Measurements from ENCODE around the gene FHL2.

The FHL2 gene

GRCh38 chr2:105324732-105325131, 74.1 kb downstream of the FHL2 start:
- no peak for DNase-seq (ENCODE audit: low spot score)
- in situ Hi-C loops (cut with MboI; ENCODE audit: low sequenced_read_pairs, unreplicated experiment), result no loop called here
- no peak for TF ChIP-seq CTCF (IDR thresholded peaks at IDR 0.05; ENCODE audit: borderline replicate concordance, control extremely low read depth, extremely low read depth, insufficient read depth, missing control alignments)

- DNase-seq (ENCODE audit: low spot score), result no peak
- in situ Hi-C loops (cut with MboI; ENCODE audit: low sequenced_read_pairs, unreplicated experiment), result no loop called here
- no peak for TF ChIP-seq CTCF (IDR thresholded peaks at IDR 0.05; ENCODE audit: borderline replicate concordance, control extremely low read depth, extremely low read depth, insufficient read depth, missing control alignments)
These were observed 74.8 kb downstream of the FHL2 start for GRCh38 chr2:105324101-105324500.

- DNase-seq (ENCODE audit: low spot score), result no peak
- in situ Hi-C loops (cut with MboI; ENCODE audit: low sequenced_read_pairs, unreplicated experiment), result no loop called here
- TF ChIP-seq CTCF (IDR thresholded peaks at IDR 0.05; ENCODE audit: borderline replicate concordance, control extremely low read depth, extremely low read depth, insufficient read depth, missing control alignments), result no peak
These were observed 75.7 kb downstream of the FHL2 start for GRCh38 chr2:105323111-105323510.

GRCh38 chr2:105321875-105322646, 76.8 kb downstream of the FHL2 start:
- no peak for TF ChIP-seq CTCF (IDR thresholded peaks at IDR 0.05; ENCODE audit: borderline replicate concordance, control extremely low read depth, extremely low read depth, insufficient read depth, missing control alignments)
- no peak for DNase-seq (ENCODE audit: low spot score)
- in situ Hi-C loops (cut with MboI; ENCODE audit: low sequenced_read_pairs, unreplicated experiment), result no loop called here

- no peak for DNase-seq (ENCODE audit: low spot score)
- in situ Hi-C loops (cut with MboI; ENCODE audit: low sequenced_read_pairs, unreplicated experiment), result no loop called here
- no peak for TF ChIP-seq CTCF (IDR thresholded peaks at IDR 0.05; ENCODE audit: borderline replicate concordance, control extremely low read depth, extremely low read depth, insufficient read depth, missing control alignments)
These were observed 78.1 kb downstream of the FHL2 start for GRCh38 chr2:105320651-105321215.

GRCh38 chr2:105317937-105318336, 80.9 kb downstream of the FHL2 start:
- in situ Hi-C loops (cut with MboI; ENCODE audit: low sequenced_read_pairs, unreplicated experiment), result no loop called here
- TF ChIP-seq CTCF (IDR thresholded peaks at IDR 0.05; ENCODE audit: borderline replicate concordance, control extremely low read depth, extremely low read depth, insufficient read depth, missing control alignments), result no peak
- DNase-seq (ENCODE audit: low spot score), result no peak
